Activated T-cell treated with anti-CD3 and anti-CD28 coated beads, Interleukin-2, amount 50 U/mL, for 48 hours (primary cell): Measurements from ENCODE around the gene INKA1.
"Not testable (repeated sequence)": the region's sequence is repeated elsewhere in the genome, so short reads cannot be mapped to it uniquely, and the experiment has no call there.

Experiments
- DNase-seq, 2 experiments: peaks; one replicate each; pipeline ENCODE4 v3.0.0-alpha.2; 2020

INKA1 gene

DNA sequence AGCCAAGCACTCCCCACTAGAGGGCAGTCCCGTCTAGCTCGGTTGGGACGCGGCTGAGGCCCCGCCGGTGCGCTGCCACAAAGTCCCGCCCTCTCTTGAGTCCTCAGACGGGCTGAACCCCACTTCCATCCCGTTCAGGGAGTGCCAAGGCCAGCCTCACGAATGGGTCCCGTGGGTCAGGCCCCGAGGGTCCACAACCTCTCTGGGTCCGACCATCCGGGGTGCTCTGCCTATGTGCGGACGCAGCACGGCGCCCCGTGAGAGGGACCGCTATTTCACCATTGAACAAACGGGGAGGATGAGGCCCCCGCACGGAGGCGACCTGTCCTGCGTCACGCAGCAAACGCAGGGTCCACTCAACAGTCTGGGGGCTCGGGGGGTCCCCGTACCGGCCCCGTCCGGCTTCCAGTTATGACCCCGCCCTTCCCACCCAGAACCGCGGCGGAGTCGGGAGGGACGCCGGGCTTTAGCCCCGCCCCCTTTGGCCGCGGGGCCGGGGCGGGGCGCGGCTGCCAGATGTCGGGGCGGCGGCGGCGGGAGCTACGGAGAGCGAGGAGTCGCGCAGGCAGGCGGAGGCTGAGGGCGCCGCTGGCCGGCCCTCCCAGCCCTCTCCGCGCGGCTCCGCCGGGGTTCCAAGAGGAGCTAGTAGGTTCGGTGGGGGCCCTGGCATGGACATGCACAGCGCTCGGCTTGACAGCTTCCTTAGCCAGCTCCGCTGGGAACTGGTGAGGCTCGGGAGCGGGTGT, at the start of gene INKA1:
Gene INKA1 (plus strand): TSS at position 543 of the 746 bp plus-strand sequence. CDS start 132 bp downstream, at position 675.
- DNase-seq = peak; percentile 92 to 93

DNA sequence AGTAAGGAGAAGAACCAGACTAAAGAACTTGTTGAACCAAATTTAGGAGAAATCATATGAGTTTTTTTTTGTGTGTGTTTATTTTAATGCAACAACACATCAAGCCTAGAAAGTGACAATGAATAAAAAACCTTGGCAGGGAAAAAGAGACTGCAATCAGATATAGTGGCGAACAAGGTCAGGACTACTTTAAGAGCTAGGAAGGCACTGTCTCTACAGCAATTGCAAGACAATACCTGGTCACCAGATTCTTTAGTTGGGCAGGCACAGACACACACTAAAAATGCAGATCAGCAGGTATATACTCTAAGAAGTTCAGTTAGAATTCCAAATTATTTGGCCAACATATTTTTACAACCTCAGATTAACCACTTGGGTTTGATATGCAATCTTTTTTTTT, 48.5 kb upstream of the INKA1 start:
- no peak for DNase-seq

DNA sequence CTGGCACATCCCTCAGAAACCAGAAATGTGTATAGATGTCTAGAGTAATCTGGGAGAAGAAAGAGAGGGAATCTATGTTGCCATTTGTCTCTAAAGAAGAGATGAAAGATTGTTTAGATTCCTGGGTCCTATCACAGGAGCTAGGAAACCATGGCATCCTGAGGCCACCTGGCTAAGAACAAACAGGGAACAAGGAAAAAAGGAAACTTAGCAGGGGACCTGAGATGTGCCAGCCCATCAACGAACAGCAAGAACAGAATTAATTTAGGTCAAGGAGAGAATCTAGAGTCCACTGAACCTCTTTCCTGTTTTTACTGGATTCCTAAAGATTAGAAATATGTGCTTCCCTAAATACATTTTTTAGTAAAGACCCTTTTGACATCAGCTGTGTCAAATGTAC, 47.0 kb upstream of the INKA1 start:
- no peak for DNase-seq

DNA sequence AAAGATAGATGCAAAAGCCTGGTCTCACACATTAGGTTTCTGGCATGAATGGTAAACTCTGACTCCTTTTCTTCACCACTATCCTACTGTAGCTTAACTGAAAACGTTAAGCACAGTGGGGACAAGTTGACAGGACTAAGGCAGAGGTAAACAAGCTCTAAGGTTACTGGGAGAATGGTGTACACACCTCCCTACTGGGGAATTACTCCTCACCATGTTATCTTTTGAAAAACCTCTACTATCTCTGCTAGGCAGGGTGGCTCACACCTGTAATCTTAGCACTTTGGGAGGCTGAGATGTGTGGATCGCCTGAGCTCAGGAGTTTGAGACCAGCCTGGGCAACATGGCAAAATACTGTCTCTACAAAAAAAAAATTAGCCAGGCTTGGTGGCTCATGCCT, 45.9 kb upstream of the INKA1 start:
- DNase-seq = no peak

DNA sequence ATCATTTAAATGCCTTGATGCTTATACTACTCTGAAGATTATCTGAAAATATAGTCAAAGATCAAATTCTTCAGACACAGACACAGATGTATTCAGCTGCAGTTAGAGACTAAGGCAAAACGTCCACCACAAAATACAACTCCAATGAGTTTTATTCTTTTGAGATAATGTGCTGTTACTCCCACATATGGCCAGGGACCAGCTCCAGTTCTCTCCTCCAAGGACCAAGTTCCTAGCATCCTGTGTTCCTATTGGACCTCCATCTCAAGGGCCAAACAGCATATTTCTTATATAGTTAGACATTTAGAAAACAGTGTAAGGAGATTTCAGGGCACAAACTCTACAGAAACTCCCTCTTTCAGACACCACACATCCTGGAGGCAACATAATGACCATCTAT, 43.8 kb upstream of the INKA1 start:
- DNase-seq = no peak

DNA sequence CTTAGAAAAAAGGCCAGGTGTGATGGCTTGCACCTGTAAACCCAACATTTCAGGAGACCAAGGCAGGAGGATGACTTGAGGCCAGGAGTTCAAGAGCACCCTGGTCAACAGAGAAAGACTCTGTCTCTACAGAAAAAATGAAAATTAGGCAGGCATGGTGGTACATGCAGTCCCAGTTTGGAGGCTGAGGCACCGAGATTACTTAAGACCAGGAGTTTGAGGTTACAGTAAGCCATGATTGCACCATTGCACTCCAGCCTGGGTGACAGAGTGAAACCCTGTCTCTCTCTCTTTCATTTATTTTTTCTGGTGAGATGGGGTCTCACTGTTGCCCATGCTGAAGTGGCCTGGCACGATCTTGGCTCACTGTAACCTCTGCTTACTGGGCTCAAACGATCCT, 41.4 kb upstream of the INKA1 start:
- no peak for DNase-seq

DNA sequence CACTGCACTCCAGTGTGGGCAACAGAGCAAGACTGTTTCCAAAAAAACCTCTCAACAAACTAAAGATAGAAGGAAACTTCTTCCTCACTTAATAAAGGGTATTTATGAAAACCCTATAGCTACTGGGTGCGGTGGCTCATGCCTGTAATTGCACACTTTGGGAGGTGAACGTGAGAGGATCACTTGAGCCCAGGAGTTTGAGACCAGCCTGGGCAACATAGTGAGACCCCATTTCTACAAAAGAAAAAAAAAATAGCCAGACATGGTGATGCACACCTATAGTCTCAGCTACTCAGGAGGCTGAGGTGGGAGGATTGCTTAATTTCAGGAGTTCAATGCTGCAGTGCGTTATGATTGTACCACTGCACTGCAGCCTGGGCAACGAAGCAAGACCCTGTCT, 39.1 kb upstream of the INKA1 start:
- DNase-seq = no peak

DNA sequence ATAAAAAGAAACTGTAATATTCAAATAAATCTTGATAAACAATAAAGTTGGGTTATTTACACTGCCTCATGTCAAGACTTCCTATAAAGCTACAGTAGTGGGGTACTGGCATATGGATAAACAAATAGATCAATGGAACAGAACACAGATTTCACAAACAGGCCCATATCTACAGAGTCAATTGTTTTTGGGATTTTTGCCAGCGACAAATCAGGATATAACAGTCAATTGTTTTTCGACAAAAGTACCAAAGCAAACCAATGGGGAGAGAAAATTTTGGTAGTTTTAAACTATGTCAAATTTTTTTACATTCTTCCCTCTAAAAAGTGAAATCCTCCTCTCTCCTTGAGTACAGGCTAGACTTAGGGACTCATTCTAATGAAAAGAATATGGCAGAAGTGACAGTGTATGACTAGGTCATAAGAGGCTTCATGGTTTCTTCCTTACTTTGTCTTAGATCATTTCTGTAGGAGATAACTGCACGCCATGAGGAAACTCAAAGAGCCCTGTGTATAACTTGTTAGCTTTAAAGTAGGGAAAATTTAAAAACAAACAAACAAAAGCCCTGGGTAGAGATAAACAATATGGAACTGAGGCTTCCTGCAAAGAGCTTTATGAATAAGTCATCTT, 33.7 kb upstream of the INKA1 start:
- no peak for DNase-seq

DNA sequence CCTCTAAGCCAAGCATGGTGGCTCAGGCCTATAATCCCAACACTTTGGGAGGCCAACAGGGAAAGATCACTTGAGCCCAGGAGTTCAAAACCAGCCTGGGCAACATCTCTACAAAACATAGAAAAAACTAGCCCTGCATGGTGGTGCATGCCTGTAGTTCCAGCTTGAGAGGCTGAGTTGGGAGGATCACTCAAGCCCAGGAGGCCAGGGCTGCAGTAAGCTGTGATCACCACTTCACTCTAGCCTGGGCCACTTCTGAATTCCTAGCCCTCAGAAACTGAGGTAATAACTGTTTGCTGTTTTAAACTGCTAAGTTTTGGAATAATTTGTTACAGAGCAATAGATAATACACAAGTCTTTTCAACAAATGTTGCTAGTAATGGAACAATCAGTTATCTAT, 33.1 kb upstream of the INKA1 start:
- DNase-seq = no peak

DNA sequence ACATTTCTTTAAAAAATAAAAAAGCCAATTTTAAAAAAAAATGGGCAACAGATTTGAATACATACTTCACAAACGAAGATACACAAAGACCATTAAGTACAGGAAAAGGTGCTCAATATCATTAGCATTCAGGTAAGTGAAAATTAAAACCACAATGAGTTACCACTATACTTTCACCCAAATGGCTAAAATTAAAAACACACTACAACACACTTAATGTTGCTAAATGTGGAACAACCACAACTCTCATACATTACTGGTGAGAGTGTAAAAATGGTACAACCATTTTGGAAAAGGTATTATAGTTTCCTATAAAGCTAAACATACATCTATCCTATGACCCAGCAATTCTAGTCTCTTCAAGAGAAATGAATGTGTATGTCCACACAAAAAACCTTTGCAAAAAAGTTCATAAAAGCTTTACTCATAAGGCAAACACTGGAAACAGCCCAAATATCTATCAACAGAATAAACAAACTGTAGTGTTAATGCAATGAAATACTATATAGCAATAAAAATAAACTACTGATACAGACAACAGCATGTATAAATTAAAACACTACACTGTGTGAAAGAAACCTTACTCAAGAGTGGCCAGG, 31.6 kb upstream of the INKA1 start:
- DNase-seq = no peak

DNA sequence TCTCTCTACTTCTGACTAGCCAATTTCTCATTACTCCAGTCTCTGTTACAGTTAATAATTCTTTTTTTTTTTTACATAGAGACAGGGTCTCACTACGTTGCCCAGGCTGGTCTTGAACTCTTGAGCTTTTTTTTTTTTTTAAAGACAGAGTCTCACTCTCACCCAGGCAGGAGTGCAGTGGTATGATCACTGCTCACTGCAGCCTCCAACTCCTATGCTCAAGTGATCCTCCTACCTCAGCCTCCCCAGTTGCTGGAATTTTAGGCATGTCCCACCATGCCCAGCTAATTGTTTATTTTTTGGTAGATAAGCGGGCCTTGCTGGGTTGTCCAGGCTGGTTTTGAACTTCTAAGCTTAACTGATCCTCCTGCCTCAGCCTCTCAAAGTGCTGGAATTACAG, 30.4 kb upstream of the INKA1 start:
- DNase-seq = no peak

DNA sequence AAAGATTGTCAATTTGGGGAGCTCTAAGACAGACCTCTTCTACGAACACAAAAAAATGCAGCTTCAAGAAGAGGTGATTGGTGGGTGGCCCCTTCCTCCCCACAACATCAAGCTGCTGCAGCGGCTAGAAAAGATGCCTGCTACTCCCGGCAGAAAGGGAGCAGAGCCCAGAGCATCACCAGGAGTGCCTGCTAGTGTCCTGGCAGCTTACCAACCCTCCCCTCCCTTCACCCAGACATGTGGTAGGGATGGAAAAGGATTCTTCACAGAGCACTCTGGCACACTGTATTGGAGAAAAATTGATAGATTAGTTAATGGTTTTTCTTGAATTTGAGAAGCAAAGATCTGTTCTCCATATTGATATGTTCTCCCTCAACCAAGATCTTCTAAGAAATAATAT, 27.5 kb upstream of the INKA1 start:
- DNase-seq = no peak

DNA sequence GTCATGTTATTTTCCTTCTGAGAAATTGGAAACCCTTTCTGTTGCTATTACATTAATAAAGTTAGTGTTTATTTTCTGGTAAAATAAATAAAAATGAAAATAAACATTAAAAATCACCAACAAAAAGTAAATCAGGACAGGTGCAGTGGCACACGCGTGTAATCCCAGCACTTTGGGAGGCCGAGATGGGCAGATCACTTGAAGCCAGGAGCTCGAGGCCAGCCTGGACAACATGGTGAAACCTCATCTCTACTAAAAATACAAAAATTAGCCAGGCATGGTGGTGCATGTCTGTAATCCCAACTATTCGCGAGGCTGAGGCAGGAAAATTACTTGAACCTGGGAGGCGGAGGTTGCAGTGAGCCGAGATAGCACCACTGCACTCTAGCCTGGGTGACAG, 27.0 kb upstream of the INKA1 start:
- not testable (repeated sequence) for DNase-seq

DNA sequence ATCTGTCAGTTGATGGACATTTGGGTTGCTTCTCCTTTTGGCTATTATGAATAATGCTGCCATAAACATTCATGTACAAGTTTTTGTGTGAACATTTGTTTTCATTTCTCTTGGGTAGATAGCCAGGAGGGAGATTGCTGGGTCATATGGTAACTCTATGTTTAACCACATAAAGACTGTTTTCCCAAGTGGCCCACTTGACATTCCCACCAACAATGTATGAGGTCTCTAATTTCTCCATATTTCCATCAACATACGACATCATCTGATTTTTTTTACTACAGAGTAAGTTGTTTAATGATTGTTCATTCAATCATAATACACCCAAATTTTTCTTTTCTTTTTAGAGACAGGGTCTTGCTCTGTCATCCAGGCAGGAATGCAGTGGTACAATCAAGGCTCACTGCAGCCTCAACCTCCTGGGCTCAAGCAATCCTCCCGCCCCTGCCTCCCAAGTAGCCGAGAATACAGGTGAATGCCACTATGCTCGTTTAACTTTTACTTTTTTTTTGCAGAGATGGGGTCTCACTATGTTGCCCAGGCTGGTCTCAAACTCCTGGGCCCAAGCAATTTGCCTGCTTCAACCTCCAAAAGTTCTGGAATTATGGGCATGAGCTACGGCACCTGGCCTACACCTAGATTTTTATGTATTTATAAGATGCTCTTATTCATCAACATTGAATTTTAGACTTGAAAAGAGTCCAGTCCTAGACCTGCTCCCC, 23.5 kb upstream of the INKA1 start:
- no peak for DNase-seq

DNA sequence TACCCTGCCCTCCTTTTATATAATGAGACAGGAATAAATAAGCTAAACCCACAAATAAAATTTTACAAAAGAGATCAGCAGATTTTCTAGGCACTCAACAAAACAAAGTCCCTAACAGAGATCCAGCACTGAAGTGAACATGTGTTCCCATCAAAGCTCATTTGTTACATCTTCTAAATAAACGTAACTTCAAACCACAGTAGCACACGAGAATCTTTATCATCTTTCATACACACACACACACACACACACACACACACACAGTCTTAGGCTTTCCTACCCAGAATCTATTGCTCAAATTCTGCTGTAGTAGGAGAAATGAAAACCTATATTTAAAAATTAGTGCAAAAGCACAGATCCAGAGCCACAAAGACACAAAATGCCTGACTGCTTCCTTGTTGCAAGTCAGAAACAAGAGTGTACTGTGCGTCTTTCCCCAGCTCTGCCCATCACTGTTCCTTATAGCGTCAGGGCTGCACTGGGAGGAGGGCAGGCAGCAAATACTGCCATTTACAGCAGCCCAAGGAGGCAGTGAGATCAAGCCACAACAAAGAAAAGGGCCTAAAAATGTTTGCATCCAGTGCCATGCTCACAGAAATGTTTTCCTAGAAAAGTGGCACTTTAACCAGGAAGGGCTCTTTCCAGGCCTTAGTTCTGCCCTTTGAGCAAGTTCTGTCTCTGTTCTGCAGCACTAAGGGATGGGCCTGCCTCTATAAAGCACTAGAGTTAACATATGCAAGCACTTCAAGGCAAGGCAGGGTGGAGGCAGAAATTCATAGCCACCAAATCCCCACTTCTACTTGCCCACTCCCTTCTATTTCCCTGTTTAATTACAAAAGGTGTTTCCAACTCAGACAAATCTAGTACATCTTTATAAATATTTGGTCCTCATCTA, 22.7 kb upstream of the INKA1 start:
- DNase-seq = no peak

DNA sequence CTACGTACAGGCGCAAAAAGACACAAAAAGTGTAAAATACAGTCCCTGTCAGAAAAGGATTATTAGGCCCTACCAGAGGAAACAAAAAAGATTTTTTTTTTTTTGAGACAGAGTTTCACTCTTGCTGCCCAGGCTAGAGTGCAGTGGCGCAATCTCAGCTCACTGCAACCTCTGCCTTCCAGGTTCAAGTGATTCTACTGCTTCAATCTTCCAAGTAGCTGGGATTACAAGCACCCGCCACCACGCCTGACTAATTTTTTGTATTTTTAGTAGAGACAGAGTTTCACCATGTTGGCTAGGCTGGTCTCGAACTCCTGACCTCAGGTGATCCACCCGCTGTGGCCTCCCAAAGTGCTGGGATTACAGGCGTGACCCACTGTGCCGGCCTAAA, 22.1 kb upstream of the INKA1 start:
- not testable (repeated sequence) for DNase-seq

DNA sequence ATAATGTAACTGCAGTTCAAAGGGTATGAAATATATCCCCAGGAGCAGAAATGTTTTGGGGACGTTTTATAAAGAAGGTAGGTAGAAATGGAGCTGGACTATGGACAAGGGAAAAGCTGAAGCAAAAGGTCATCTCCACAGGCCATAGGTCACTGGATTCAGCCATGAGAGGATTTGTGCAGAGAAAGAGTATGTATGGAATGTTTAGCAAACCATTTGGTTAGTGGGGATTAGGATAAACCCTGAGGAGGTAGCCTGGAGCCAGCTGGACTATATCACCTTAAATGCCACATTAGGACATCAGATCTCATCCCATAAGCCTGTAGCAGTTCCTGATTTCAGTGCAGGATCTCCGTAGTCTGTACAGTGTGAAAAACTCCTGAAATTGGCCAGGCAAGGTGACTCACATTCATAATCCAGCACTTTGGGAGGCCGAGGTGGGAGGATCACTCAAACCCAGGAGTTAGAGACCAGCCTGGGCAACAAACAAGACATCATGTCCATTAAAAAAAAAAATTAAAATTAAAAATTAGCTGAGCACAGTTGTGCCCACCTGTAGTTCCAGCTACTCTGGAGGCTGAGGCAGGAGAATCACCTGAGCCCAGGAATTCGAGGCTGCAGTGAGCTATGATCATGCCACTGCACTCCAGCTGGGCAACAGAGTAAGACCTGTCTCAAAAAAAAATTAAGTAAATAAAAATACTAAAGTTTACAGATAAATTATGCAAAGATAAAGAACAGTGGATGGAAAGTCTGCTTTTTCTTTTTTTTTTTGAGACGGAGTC, 21.5 kb upstream of the INKA1 start:
- no peak for DNase-seq

DNA sequence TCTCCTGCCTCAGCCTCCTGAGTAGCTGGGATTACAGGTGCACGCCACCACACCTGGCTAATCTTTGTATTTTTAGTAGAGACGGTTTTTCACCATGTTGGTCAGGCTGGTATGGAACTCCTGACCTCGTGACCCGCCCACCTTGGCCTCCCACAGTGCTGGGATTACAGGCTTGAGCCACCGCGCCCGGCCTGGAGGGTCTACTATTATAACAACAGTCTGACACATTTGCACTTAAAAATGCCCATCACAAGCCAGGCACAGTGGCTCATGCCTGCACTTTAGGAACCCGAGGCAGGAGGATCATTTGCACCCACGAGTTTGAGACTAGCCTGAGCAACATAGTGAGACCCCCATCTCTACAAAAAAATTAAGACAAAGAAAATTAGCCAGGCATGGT, 20.8 kb upstream of the INKA1 start:
- DNase-seq = not testable (repeated sequence)

DNA sequence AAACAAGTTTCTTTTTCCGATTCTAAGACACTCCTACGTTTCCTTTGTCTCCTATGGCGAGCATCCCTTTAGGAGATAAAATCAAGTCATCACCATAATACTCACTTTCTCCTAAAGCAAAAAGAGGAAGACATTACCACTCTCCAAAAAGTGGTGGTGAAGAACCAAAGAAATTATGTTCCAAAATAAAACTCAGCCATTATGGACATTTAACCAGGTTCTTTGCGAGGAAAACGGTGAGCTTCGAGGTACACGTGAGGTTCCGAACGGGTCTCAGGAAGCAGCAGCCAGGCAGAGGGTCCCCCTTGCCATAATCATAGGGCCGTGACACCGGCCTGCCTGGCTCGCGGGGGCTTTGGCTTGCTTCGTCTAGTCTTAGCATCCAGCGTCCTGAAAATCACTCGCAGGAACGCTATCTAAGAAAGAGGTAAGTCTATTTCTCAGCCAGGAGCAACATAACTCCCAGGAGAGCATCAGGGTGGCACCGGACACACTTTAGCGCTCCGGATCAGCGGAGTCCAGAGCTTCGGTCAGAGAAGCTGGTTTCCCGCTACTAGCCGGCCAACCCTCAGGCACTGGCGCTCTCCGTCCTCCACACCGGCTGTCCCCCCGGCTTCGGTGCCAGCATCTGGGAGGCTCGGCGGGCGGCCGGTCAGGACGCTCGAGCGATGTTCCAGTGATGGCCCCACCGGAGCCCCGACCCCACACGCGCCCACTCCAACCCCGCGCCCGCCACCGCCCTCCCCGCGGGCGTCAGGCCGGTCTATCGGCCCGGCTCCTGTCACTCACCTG, 17.3 kb upstream of the INKA1 start:
- DNase-seq = no peak

DNA sequence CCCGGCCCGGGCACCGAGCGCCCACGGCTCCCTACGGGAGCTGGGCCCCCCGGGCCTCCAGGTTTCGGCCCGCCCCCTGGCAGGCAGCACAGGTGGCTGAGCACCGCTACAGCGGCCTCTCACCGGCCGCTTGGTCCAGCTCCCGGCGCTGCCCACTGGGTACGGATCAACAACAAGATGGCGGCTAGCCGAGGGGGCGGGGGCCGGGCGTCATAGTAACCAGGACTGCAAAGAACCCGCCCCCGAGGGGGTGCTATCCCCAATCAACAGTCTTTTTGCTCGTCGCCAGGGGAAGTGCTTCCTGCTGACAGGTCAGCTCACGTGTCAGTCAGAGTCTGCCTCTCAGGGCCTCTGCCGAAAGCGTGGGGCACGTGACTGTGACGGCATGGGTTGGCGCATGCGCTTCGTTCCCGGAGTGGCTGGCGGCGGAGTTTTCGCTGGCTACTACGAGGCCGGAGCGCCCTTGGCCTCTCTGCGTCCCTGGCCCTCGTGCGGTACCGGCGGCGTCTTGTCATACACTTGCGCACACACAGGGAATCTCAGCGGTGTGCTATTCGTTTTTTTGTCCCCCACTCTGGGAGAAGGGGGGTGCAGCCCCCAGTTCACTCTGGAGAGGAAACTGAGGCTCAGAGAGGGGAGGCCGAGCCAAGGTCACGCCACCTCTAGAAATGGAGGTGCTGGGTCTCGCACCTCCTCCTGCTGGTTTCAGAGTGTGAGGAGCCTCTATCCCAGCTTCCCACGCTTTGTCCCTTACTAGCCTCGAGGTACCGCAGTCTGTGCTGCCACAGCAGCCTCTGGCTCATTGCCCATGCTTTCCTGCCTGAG, 16.5 kb upstream of the INKA1 start, which contains the start of gene IP6K1:
Gene IP6K1 (minus strand): TSS at position 186 of the 825 bp plus-strand sequence. CDS start 38,502 bp downstream, outside the sequence.
- DNase-seq = peak; percentile 99 to 100
